ENCODE results near the gene SPAG17.

The SPAG17 gene

GRCh38 chr1:117952386-117952785 is 232.6 kb downstream of the SPAG17 start:
- Histone ChIP-seq H2AFZ (ENCODE audit: low read length) (no peak overlapping the region), H3K14ac (ENCODE audit: low read length) (no peak overlapping the region), H2BK12ac (ENCODE audit: low read length) (no peak overlapping the region), H3K79me1 (ENCODE audit: low read depth, low read length) (no peaks in the 10 kb centered on the region), H3K36me3 (replicated peaks in 1 of 2; ENCODE audit: control insufficient read depth in 2 of 2, insufficient read depth in 2 of 2, low read length in 2 of 2) (peaks cover 10 to 100% of the 10 kb centered on the region in 2 donors), H3K4me3 (ENCODE audit: low read length in 2 of 2) (no peak overlapping the region), H2BK5ac (ENCODE audit: low read length) (no peak overlapping the region), H3K18ac (ENCODE audit: low read length) (no peak overlapping the region), H4K91ac (ENCODE audit: low read depth, low read length, poor library complexity) (no peak overlapping the region), H3K4ac (ENCODE audit: low read length) (no peak overlapping the region), H3K4me1 (ENCODE audit: control insufficient read depth in 2 of 2, insufficient read depth in 1 of 2, low read depth in 1 of 2, low read length in 2 of 2) (no peaks in the 10 kb centered on the region), H3K23ac (ENCODE audit: low read depth, low read length, poor library complexity) (no peak overlapping the region), H3K4me2 (ENCODE audit: insufficient read depth, low read length, poor library complexity, severe bottlenecking) (no peak overlapping the region), H3K9ac (ENCODE audit: low read depth, low read length, poor library complexity) (no peak overlapping the region), H3K9me3 (replicated peaks in 1 of 2; ENCODE audit: control insufficient read depth in 2 of 2, insufficient read depth in 1 of 2, low read depth in 1 of 2, low read length in 2 of 2) (no peaks in the 10 kb centered on the region), H3K27ac (replicated peaks; ENCODE audit: low read length) (no peak overlapping the region), H2AK5ac (ENCODE audit: low read depth, low read length) (no peak overlapping the region), H2BK15ac (ENCODE audit: low read length) (no peak overlapping the region), H2BK120ac (ENCODE audit: low read depth, low read length) (no peak overlapping the region), H3K27me3 (ENCODE audit: control insufficient read depth in 3 of 3, insufficient read depth in 3 of 3, low read depth in 1 of 3, low read length in 3 of 3) (no peaks in the 10 kb centered on the region), H4K8ac (ENCODE audit: low read depth, low read length) (no peak overlapping the region)
- no peak for DNase-seq (ENCODE audit: low spot score)
- no CpG with 5 or more reads among the region's 1 CpG for WGBS, 2 donors (ENCODE audit: extremely low coverage in 2 of 2, insufficient read length in 2 of 2, insufficient replicate concordance in 1 of 2)

- H3K4ac ChIP-seq (ENCODE audit: low read length), result no peak overlapping the region
- H3K18ac ChIP-seq (ENCODE audit: low read length), result no peak overlapping the region
- H2AK5ac ChIP-seq (ENCODE audit: low read depth, low read length), result no peak overlapping the region
- DNase-seq (ENCODE audit: low spot score), result no peak
- no CpG with 5 or more reads among the region's 2 CpGs for WGBS, 2 donors (ENCODE audit: extremely low coverage in 2 of 2, insufficient read length in 2 of 2, insufficient replicate concordance in 1 of 2)
- H2BK120ac ChIP-seq (ENCODE audit: low read depth, low read length), result no peak overlapping the region
- no peak overlapping the region for H3K4me3 ChIP-seq (ENCODE audit: low read length in 2 of 2)
- no peak overlapping the region for H3K27ac ChIP-seq (replicated peaks; ENCODE audit: low read length)
- H4K8ac ChIP-seq (ENCODE audit: low read depth, low read length), result no peak overlapping the region
- H3K4me1 ChIP-seq (ENCODE audit: control insufficient read depth in 2 of 2, insufficient read depth in 1 of 2, low read depth in 1 of 2, low read length in 2 of 2), result no peaks in the 10 kb centered on the region
- no peak overlapping the region for H3K14ac ChIP-seq (ENCODE audit: low read length)
- no peaks in the 10 kb centered on the region for H3K27me3 ChIP-seq (ENCODE audit: control insufficient read depth in 3 of 3, insufficient read depth in 3 of 3, low read depth in 1 of 3, low read length in 3 of 3)
- H2BK5ac ChIP-seq (ENCODE audit: low read length), result no peak overlapping the region
- H3K23ac ChIP-seq (ENCODE audit: low read depth, low read length, poor library complexity), result no peak overlapping the region
- H2AFZ ChIP-seq (ENCODE audit: low read length), result no peak overlapping the region
- H2BK15ac ChIP-seq (ENCODE audit: low read length), result no peak overlapping the region
- no peak overlapping the region for H3K9ac ChIP-seq (ENCODE audit: low read depth, low read length, poor library complexity)
- H2BK12ac ChIP-seq (ENCODE audit: low read length), result no peak overlapping the region
- no peaks in the 10 kb centered on the region for H3K79me1 ChIP-seq (ENCODE audit: low read depth, low read length)
- H4K91ac ChIP-seq (ENCODE audit: low read depth, low read length, poor library complexity), result no peak overlapping the region
- peaks cover 21 to 98% of the 10 kb centered on the region in 2 donors for H3K36me3 ChIP-seq (replicated peaks in 1 of 2; ENCODE audit: control insufficient read depth in 2 of 2, insufficient read depth in 2 of 2, low read length in 2 of 2)
- H3K4me2 ChIP-seq (ENCODE audit: insufficient read depth, low read length, poor library complexity, severe bottlenecking), result no peak overlapping the region
- no peaks in the 10 kb centered on the region for H3K9me3 ChIP-seq (replicated peaks in 1 of 2; ENCODE audit: control insufficient read depth in 2 of 2, insufficient read depth in 1 of 2, low read depth in 1 of 2, low read length in 2 of 2)
Observed at GRCh38 chr1:117942293-117942692, 242.7 kb downstream of the SPAG17 start.

GRCh38 chr1:117933769-117934168 is 251.3 kb downstream of the SPAG17 start:
- Histone ChIP-seq H3K23ac (ENCODE audit: low read depth, low read length, poor library complexity) (no peak overlapping the region), H3K4me1 (ENCODE audit: control insufficient read depth in 2 of 2, insufficient read depth in 1 of 2, low read depth in 1 of 2, low read length in 2 of 2) (peaks cover 2 to 9% of the 10 kb centered on the region in 2 donors), H3K4me2 (ENCODE audit: insufficient read depth, low read length, poor library complexity, severe bottlenecking) (no peak overlapping the region), H3K4ac (ENCODE audit: low read length) (no peak overlapping the region), H3K79me1 (ENCODE audit: low read depth, low read length) (peaks cover 9% of the 10 kb centered on the region), H3K4me3 (ENCODE audit: low read length in 2 of 2) (no peak overlapping the region), H2BK15ac (ENCODE audit: low read length) (no peak overlapping the region), H3K36me3 (replicated peaks in 1 of 2; ENCODE audit: control insufficient read depth in 2 of 2, insufficient read depth in 2 of 2, low read length in 2 of 2) (peaks cover 8 to 64% of the 10 kb centered on the region in 2 donors), H2AK5ac (ENCODE audit: low read depth, low read length) (no peak overlapping the region), H2AFZ (ENCODE audit: low read length) (no peak overlapping the region), H2BK5ac (ENCODE audit: low read length) (no peak overlapping the region), H4K8ac (ENCODE audit: low read depth, low read length) (no peak overlapping the region), H4K91ac (ENCODE audit: low read depth, low read length, poor library complexity) (no peak overlapping the region), H2BK120ac (ENCODE audit: low read depth, low read length) (no peak overlapping the region), H2BK12ac (ENCODE audit: low read length) (no peak overlapping the region), H3K27me3 (ENCODE audit: control insufficient read depth in 3 of 3, insufficient read depth in 3 of 3, low read depth in 1 of 3, low read length in 3 of 3) (no peaks in the 10 kb centered on the region), H3K18ac (ENCODE audit: low read length) (no peak overlapping the region), H3K27ac (replicated peaks; ENCODE audit: low read length) (no peak overlapping the region), H3K14ac (ENCODE audit: low read length) (no peak overlapping the region), H3K9ac (ENCODE audit: low read depth, low read length, poor library complexity) (no peak overlapping the region), H3K9me3 (replicated peaks in 1 of 2; ENCODE audit: control insufficient read depth in 2 of 2, insufficient read depth in 1 of 2, low read depth in 1 of 2, low read length in 2 of 2) (peaks cover 0 to 2% of the 10 kb centered on the region in 2 donors)
- 100% methylated on average over 1 of the region's 2 CpGs; no CpG with 5 or more reads in 1 of the 2 donors for WGBS, 2 donors (ENCODE audit: extremely low coverage in 2 of 2, insufficient read length in 2 of 2, insufficient replicate concordance in 1 of 2)
- DNase-seq (ENCODE audit: low spot score), result no peak

GRCh38 chr1:117932576-117932975 is 252.5 kb downstream of the SPAG17 start:
- H2AFZ ChIP-seq (ENCODE audit: low read length), result no peak overlapping the region
- H3K14ac ChIP-seq (ENCODE audit: low read length), result no peak overlapping the region
- H2BK120ac ChIP-seq (ENCODE audit: low read depth, low read length), result no peak overlapping the region
- no peak overlapping the region for H3K4me2 ChIP-seq (ENCODE audit: insufficient read depth, low read length, poor library complexity, severe bottlenecking)
- H3K4me3 ChIP-seq (ENCODE audit: low read length in 2 of 2), result no peak overlapping the region
- H3K27ac ChIP-seq (replicated peaks; ENCODE audit: low read length), result no peak overlapping the region
- no peak overlapping the region for H3K9ac ChIP-seq (ENCODE audit: low read depth, low read length, poor library complexity)
- H3K4me1 ChIP-seq (ENCODE audit: control insufficient read depth in 2 of 2, insufficient read depth in 1 of 2, low read depth in 1 of 2, low read length in 2 of 2), result peaks cover 5 to 9% of the 10 kb centered on the region in 2 donors
- H3K9me3 ChIP-seq (replicated peaks in 1 of 2; ENCODE audit: control insufficient read depth in 2 of 2, insufficient read depth in 1 of 2, low read depth in 1 of 2, low read length in 2 of 2), result peaks cover 0 to 2% of the 10 kb centered on the region in 2 donors
- H3K27me3 ChIP-seq (ENCODE audit: control insufficient read depth in 3 of 3, insufficient read depth in 3 of 3, low read depth in 1 of 3, low read length in 3 of 3), result no peaks in the 10 kb centered on the region
- peaks cover 2 to 52% of the 10 kb centered on the region in 2 donors for H3K36me3 ChIP-seq (replicated peaks in 1 of 2; ENCODE audit: control insufficient read depth in 2 of 2, insufficient read depth in 2 of 2, low read length in 2 of 2)
- H2BK12ac ChIP-seq (ENCODE audit: low read length), result no peak overlapping the region
- WGBS, 2 donors (ENCODE audit: extremely low coverage in 2 of 2, insufficient read length in 2 of 2, insufficient replicate concordance in 1 of 2), result no CpG with 5 or more reads among the region's 4 CpGs
- H2BK5ac ChIP-seq (ENCODE audit: low read length), result no peak overlapping the region
- H3K79me1 ChIP-seq (ENCODE audit: low read depth, low read length), result peaks cover 9% of the 10 kb centered on the region
- H2BK15ac ChIP-seq (ENCODE audit: low read length), result no peak overlapping the region
- H4K8ac ChIP-seq (ENCODE audit: low read depth, low read length), result no peak overlapping the region
- no peak overlapping the region for H3K18ac ChIP-seq (ENCODE audit: low read length)
- no peak overlapping the region for H3K23ac ChIP-seq (ENCODE audit: low read depth, low read length, poor library complexity)
- H3K4ac ChIP-seq (ENCODE audit: low read length), result no peak overlapping the region
- no peak overlapping the region for H4K91ac ChIP-seq (ENCODE audit: low read depth, low read length, poor library complexity)
- no peak overlapping the region for H2AK5ac ChIP-seq (ENCODE audit: low read depth, low read length)
- no peak for DNase-seq (ENCODE audit: low spot score)
